HepG2 (cell line): ENCODE data around the gene KIAA1217. TPM values are rescaled to one million over a fixed set of nuclear protein-coding genes. Genes with fewer than 3 reads are reported as not detected.

Experiments
- ATAC-seq: fragments of 200-7000 bp; cut with Tn5 transposase; 3 replicates; pipeline ENCODE4 v1.9.1; 2020; ENCODE audit warnings: mild to moderate bottlenecking, moderate library complexity
- BruUV-seq: library from RNA; stranded (reverse); fragments of 400-500 nt; replicated peaks from 2 replicates; lab custom pipeline; 2021; lab: Mats Ljungman, UMichigan
- CTCF ChIA-PET: fragments of 300-600 bp; formaldehyde crosslinking; extraction: SDS; loops from one replicate; lab custom pipeline; 2021; ENCODE audit warnings: low total read pairs, inconsistent platforms, low intra/inter-chr PET ratio; lab: Yijun Ruan, JAX
- POLR2A ChIA-PET: fragments of 350-600 bp; sonication (Branson Sonifier 250); formaldehyde crosslinking; loops from one replicate; lab custom pipeline; 2020; ENCODE audit warnings: antibody characterized with exemption, inconsistent platforms; lab: Yijun Ruan, JAX
- DNase-seq: peaks from one replicate; pipeline ENCODE4 v3.0.0-alpha.2; 2015; ENCODE audit warnings: low spot score
- FAIRE-seq: peaks from 3 replicates; lab custom pipeline; 2011; peaks lifted over from hg19 to GRCh38; lab: Jason Lieb, UNC
- H2AFZ ChIP-seq: one replicate; pipeline ENCODE4 v1.6.1; 2011; ENCODE audit warnings: low read length, inconsistent platforms
- H3K27ac ChIP-seq: fragments of 300-600 bp; 3 replicates; pipeline ENCODE4 v1.8.0; 2011; ENCODE audit warnings: mixed run types, mild to moderate bottlenecking, mixed read lengths, low read length, inconsistent platforms; ENCODE audit not compliant: insufficient read depth; ENCODE audit errors: extremely low read length
- H3K27me3 ChIP-seq, 2 experiments: fragments of 200-600 bp in 1 of 2; 2 replicates in 1 of 2; 3 replicates in 1 of 2; pipeline versions ENCODE4 v1.6.0 to v1.8.0; 2011; ENCODE audit warnings: low read length in 2 of 2, mild to moderate bottlenecking in 2 of 2, moderate library complexity in 2 of 2, inconsistent platforms in 1 of 2; ENCODE audit not compliant: insufficient read depth in 2 of 2, control insufficient read depth in 1 of 2
- H3K36me3 ChIP-seq, 2 experiments: fragments of 200-600 bp in 1 of 2; replicated peaks in 1 of 2; 2 replicates in 1 of 2; 3 replicates in 1 of 2; pipeline versions ENCODE4 v1.5.1 to v1.8.0; 2011; ENCODE audit warnings: low read length in 2 of 2, inconsistent platforms in 1 of 2; ENCODE audit not compliant: insufficient read depth in 2 of 2, control insufficient read depth in 1 of 2
- H3K4me1 ChIP-seq: 2 replicates; pipeline ENCODE4 v1.5.1; 2012; ENCODE audit warnings: low read length, inconsistent platforms; ENCODE audit not compliant: insufficient read depth
- H3K4me2 ChIP-seq: 2 replicates; pipeline ENCODE4 v1.6.0; 2011; ENCODE audit warnings: low read depth, low read length, inconsistent platforms
- H3K4me3 ChIP-seq, 3 experiments: fragments of 200-600 bp in 1 of 3; sonication (generic), shearing (Covaris generic) in 1 of 3; replicated peaks in 1 of 3; 2 replicates each; pipeline ENCODE4 v1.5.1; 2011 to 2016; ENCODE audit warnings: low read length in 3 of 3, inconsistent platforms in 2 of 3, low read depth in 2 of 3, mild to moderate bottlenecking in 2 of 3, control low read depth in 1 of 3, mixed read lengths in 1 of 3; ENCODE audit not compliant: insufficient read depth in 1 of 3
- H3K79me2 ChIP-seq: one replicate; pipeline ENCODE4 v1.6.1; 2011; ENCODE audit warnings: low read length, inconsistent platforms; ENCODE audit not compliant: insufficient read depth
- H3K9ac ChIP-seq: 2 replicates; pipeline ENCODE4 v1.6.0; 2011; ENCODE audit warnings: mild to moderate bottlenecking, low read depth, low read length, inconsistent platforms; ENCODE audit not compliant: insufficient read depth
- H3K9me3 ChIP-seq: 2 replicates; pipeline ENCODE4 v1.5.1; 2012; ENCODE audit warnings: mild to moderate bottlenecking, low read length
- H4K20me1 ChIP-seq: 2 replicates; pipeline ENCODE4 v1.6.0; 2011; ENCODE audit warnings: inconsistent platforms, mild to moderate bottlenecking, low read length, moderate library complexity; ENCODE audit not compliant: insufficient read depth
- ADNP ChIP-seq: sonication (generic); formaldehyde crosslinking; IDR thresholded peaks from 2 replicates; pipeline ENCODE4 v1.4.0; 2020; ENCODE audit warnings: missing genetic modification reagents
- ATF7 ChIP-seq, 2 experiments: fragments of 450-650 bp in 1 of 2; sonication (generic) in 1 of 2; formaldehyde crosslinking in 1 of 2; IDR thresholded peaks; 2 replicates each; pipeline versions ENCODE4 v1.4.0 to v1.6.1; 2016 to 2020; ENCODE audit warnings: antibody characterized with exemption in 1 of 2, mild to moderate bottlenecking in 1 of 2, missing genetic modification reagents in 1 of 2
- ATF7-NPFF ChIP-seq: sonication (generic); formaldehyde crosslinking; IDR thresholded peaks from 2 replicates; pipeline ENCODE4 v1.8.1; 2023; ENCODE audit warnings: mild to moderate bottlenecking, low read depth, missing genetic modification reagents, moderate library complexity
- CREB1 ChIP-seq, 2 experiments: fragments of 450-650 bp in 1 of 2; IDR thresholded peaks; 2 replicates each; pipeline ENCODE4 v1.6.1; 2016 to 2017; ENCODE audit warnings: control low read depth in 1 of 2, mild to moderate bottlenecking in 1 of 2, missing compliant biosample characterization in 1 of 2, missing genetic modification characterization in 1 of 2
- ELF3 ChIP-seq: IDR thresholded peaks from 2 replicates; pipeline ENCODE4 v1.6.1; 2016; ENCODE audit warnings: missing genetic modification reagents, missing compliant biosample characterization
- GZF1 ChIP-seq: sonication (generic); formaldehyde crosslinking; IDR thresholded peaks from 2 replicates; pipeline ENCODE4 v1.5.1; 2020; ENCODE audit warnings: mild to moderate bottlenecking, missing genetic modification reagents
- HCFC1 ChIP-seq: fragments of 150-350 bp; IDR thresholded peaks from 2 replicates; pipeline ENCODE4 v1.6.1; 2014; ENCODE audit warnings: low read depth, low read length
- HINFP ChIP-seq: sonication (generic); formaldehyde crosslinking; IDR thresholded peaks from 2 replicates; pipeline ENCODE4 v1.4.0; 2020; ENCODE audit warnings: low read depth, mild to moderate bottlenecking, missing genetic modification reagents
- KAT8 ChIP-seq: IDR thresholded peaks from 2 replicates; pipeline ENCODE4 v1.6.1; 2016; ENCODE audit warnings: missing genetic modification reagents, missing compliant biosample characterization
- NAIF1 ChIP-seq: sonication (generic); formaldehyde crosslinking; IDR thresholded peaks from 2 replicates; pipeline ENCODE4 v1.5.0; 2020; ENCODE audit warnings: mild to moderate bottlenecking, missing genetic modification reagents, borderline replicate concordance
- SALL1 ChIP-seq: sonication (generic); formaldehyde crosslinking; IDR thresholded peaks from 2 replicates; pipeline ENCODE4 v1.8.0; 2022; ENCODE audit warnings: mild to moderate bottlenecking, missing genetic modification reagents
- ZNF446 ChIP-seq: sonication (generic); formaldehyde crosslinking; IDR thresholded peaks from 2 replicates; pipeline ENCODE4 v1.5.0; 2020; ENCODE audit warnings: mild to moderate bottlenecking, missing genetic modification reagents
- ZNF766 ChIP-seq: sonication (generic); formaldehyde crosslinking; IDR thresholded peaks from 2 replicates; pipeline ENCODE4 v1.5.0; 2020; ENCODE audit warnings: missing genetic modification reagents, borderline replicate concordance
- ZSCAN29 ChIP-seq: sonication (generic); formaldehyde crosslinking; conservative IDR thresholded peaks from 2 replicates; pipeline ENCODE4 v1.4.0; 2020; ENCODE audit warnings: mild to moderate bottlenecking, missing genetic modification reagents
- WGBS: methylation state at CpG from one replicate; pipeline ENCODE4 v1.1.6; 2017; ENCODE audit warnings: low lambda C conversion rate; 5-methylcytosine and 5-hydroxymethylcytosine counted together
- in situ Hi-C: cut with HindIII; loops from 2 replicates; pipeline ENCODE4 v1.10.0; 2017; ENCODE audit warnings: low pct_unique_long_range_greater_than_20kb; ENCODE audit not compliant: extremely low pct_ligation_motif_present
- intact Hi-C: fragments of 100-400 bp; cut with micrococcal nuclease; formaldehyde crosslinking; loops from one replicate; pipeline ENCODE4 v1.10.0; 2022; ENCODE audit not compliant: unreplicated experiment
- polyA plus RNA-seq, 8 experiments: library from polyadenylated mRNA; depleted of rRNA in 3 of 8; stranded (reverse) in 7 of 8; unstranded in 1 of 8; fragments of >200 nt; fragmentation: Illumina TruSeq in 4 of 8; extraction: Trizol in 4 of 8; gene quantifications; 2 replicates each; pipeline versions ENCODE4 v1.2.1 to v1.2.3, GENCODE V29; 2011 to 2016; ENCODE audit warnings: low read depth in 4 of 8, missing spikeins in 1 of 8, mixed read lengths in 1 of 8; ENCODE audit not compliant: insufficient read depth in 1 of 8
- total RNA-seq, 5 experiments: library from RNA; depleted of rRNA; stranded (reverse); fragments of >200 nt; fragmentation: Illumina TruSeq; extraction: Trizol; gene quantifications; 2 replicates each; pipeline ENCODE4 v1.2.3, GENCODE V29; 2016; ENCODE audit warnings: low read depth in 1 of 5

Gene KIAA1217
- total and polyA plus RNA-seq, 2 of the 13 experiments (the other 11 are each of a cell fraction or from before 2014, with no cell fraction given), result 4.6 to 10.9 TPM

DNA sequence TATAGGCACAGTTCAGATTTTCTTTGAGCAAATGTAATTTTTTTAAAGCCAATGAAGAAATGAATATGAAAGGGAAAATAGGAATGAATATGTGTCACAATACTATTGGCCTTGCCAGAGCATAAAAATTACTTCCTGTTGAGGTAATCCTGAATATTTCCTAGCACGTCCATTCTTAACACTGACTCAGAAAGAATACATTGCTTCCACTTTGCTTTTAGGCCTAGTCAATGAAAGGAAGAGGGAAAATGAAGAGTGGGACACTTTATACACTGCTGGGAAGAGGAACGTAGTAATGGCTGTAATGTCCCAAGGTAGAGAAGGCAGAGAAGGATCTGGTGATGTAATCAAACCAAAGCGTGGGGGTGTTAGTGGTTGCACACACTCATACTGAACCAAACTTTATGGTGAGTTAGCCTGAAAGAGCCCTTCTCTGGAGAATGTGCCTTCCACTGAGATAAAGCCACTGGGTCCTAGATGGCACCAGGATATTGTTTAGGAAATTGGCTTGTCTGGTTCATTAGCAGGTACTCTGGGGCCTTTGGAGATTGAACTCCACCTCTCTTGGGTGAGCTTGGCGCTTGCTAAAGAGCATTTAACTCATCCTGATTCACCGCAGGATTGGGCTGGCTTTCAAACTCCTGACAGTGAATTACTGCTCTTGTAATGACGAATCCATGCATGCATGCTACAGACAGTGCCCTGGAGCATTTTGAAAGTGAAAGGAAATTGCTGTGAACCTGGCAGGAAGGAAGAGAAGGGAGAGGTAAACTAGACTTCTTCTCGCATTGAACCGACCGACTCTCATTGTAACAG is 254.9 kb downstream of the KIAA1217 start:
- H3K79me2 ChIP-seq, result peaks cover 19% of the 10 kb centered on the region
- 94% methylated on average over 9 of the region's 9 CpGs for WGBS
- ChIA-PET POLR2A (no interaction called here), CTCF (interaction anchor here (1.0 to 1.5 kb wide), 2 partner anchors 43 to 93 kb away, joined by 3 to 4 read pairs; no protein-coding TSS in a partner anchor)
- H2AFZ ChIP-seq, result no peak overlapping the region
- ATAC-seq (no peak), FAIRE-seq (no peak), DNase-seq (no peak)
- no peak overlapping the region; the same call in 1 of the 2 replicates for H3K4me2 ChIP-seq
- in situ Hi-C loops (no loop called here), intact Hi-C loops (loop anchor here (1.0 to 10.0 kb wide), 2 partner anchors 39 to 91 kb away; no protein-coding TSS in a partner anchor)
- H3K36me3 ChIP-seq, result peaks cover 0 to 1% of the 10 kb centered on the region in 2 experiments; a peak in 2 of 5 replicates
- no peaks in the 10 kb centered on the region for H4K20me1 ChIP-seq
- no peak overlapping the region for H3K9ac ChIP-seq
- H3K4me3 ChIP-seq, result no peak overlapping the region
- peaks cover 43% of the 10 kb centered on the region for H3K4me1 ChIP-seq
- TF ChIP-seq ATF7 (IDR thresholded peaks at IDR 0.05) (0 out of 2 replicates have a peak, but pooled peaks have one; percentile 24), ATF7 (CRISPR knock-in tag; IDR thresholded peaks at IDR 0.05) (no peak), KAT8 (no peak)
- H3K9me3 ChIP-seq, result no peaks in the 10 kb centered on the region
- no peaks in the 10 kb centered on the region for H3K27me3 ChIP-seq
- BruUV-seq, result no TSS peak
- H3K27ac ChIP-seq, result peak overlapping the region; percentile 12

- ATAC-seq (peak; percentile 55), DNase-seq (no peak), FAIRE-seq (peak; percentile 26)
- peak overlapping the region; percentile 95 for H3K4me2 ChIP-seq
- H3K79me2 ChIP-seq, result peaks cover 25% of the 10 kb centered on the region
- H4K20me1 ChIP-seq, result no peaks in the 10 kb centered on the region
- CTCF ChIA-PET, result no interaction called here
- in situ Hi-C loops, result no loop called here
- no peaks in the 10 kb centered on the region for H3K27me3 ChIP-seq
- POLR2A ChIA-PET, result interaction anchor here (1.1 to 2.2 kb wide), 4 partner anchors 8 to 23 kb away, joined by 3 to 8 read pairs (median 4); no protein-coding TSS in a partner anchor
- H2AFZ ChIP-seq, result peak overlapping the region; percentile 72
- WGBS, result 20% methylated on average over 13 of the region's 14 CpGs
- peak overlapping the region; percentile 60 to 72 (median 67) for H3K4me3 ChIP-seq
- H3K36me3 ChIP-seq, result peaks cover 0 to 2% of the 10 kb centered on the region in 2 experiments; a peak in 2 of 5 replicates
- no peaks in the 10 kb centered on the region for H3K9me3 ChIP-seq
- intact Hi-C loops, result loop anchor here (10.0 kb wide), 1 partner anchor 90 kb away; no protein-coding TSS in a partner anchor
- H3K27ac ChIP-seq, result peak overlapping the region; percentile 94
- H3K4me1 ChIP-seq, result peaks cover 52% of the 10 kb centered on the region
- peak overlapping the region; percentile 75 for H3K9ac ChIP-seq
- TSS peak; percentile 91 for BruUV-seq
- no peak for TF ChIP-seq ZNF446
- TF ChIP-seq GZF1 (CRISPR knock-in tag), result 0 out of 2 replicates have a peak, but pooled peaks have one; percentile 38
- peak; percentile 48; the same call in 1 of the 2 replicates for TF ChIP-seq SALL1
- no peak for TF ChIP-seq ATF7-NPFF (CRISPR knock-in tag)
- peak; percentile 42; the same call in 1 of the 2 replicates for TF ChIP-seq NAIF1 (CRISPR knock-in tag)
- no peak for TF ChIP-seq ELF3 (CRISPR knock-in tag)
- no peak for TF ChIP-seq HCFC1
- no peak for TF ChIP-seq ZNF766 (CRISPR knock-in tag)
- no peak for TF ChIP-seq CREB1 (IDR thresholded peaks at IDR 0.05)
- TF ChIP-seq CREB1 (CRISPR knock-in tag; IDR thresholded peaks at IDR 0.05), result no peak
- no peak for TF ChIP-seq HINFP (CRISPR knock-in tag)
- no peak; the same call in 1 of the 2 replicates for TF ChIP-seq ADNP (CRISPR knock-in tag)
- no peak for TF ChIP-seq ZSCAN29
Observed at GRCh38 chr10:24465124-24465874, 256.4 kb downstream of the KIAA1217 start.
